ENCODE measurements around the gene RAD52.

GRCh38 chr12:951176-951575, 1.7 kb upstream of the RAD52 start:
- TF ChIP-seq SMAD4 (CRISPR knock-in tag; IDR thresholded peaks at IDR 0.05) (no peak), TP53 (CRISPR knock-in tag; IDR thresholded peaks at IDR 0.05) (no peak), CTCF (IDR thresholded peaks at IDR 0.05) (no peak), STAT6 (CRISPR knock-in tag; conservative IDR thresholded peaks at IDR 0.05; ENCODE audit: low read depth) (no peak), HMGXB4 (CRISPR knock-in tag; IDR thresholded peaks at IDR 0.05) (no peak)

Measured in WTC11 (cell line).